GM18519 (cell line): Measurements from ENCODE around the gene S100Z.
"Not testable (repeated sequence)": the region's sequence is repeated elsewhere in the genome, so short reads cannot be mapped to it uniquely, and the experiment has no call there.

Experiments used
- ATAC-seq: cut with Tn5 transposase; IDR thresholded peaks from one replicate; pipeline ENCODE4 v1.9.1; 2021; ENCODE audit warnings: mild to moderate bottlenecking, moderate library complexity; ENCODE audit not compliant: unreplicated experiment, low FRiP score

Gene S100Z

GRCh38 chr5:76867827-76868693 lies 18.2 kb downstream of the S100Z start:
- ATAC-seq: no peak

- ATAC-seq: no peak
These were observed 20.2 kb downstream of the S100Z start for GRCh38 chr5:76870046-76870445.

- no peak for ATAC-seq
These were observed 24.3 kb downstream of the S100Z start for GRCh38 chr5:76874088-76874581.

GRCh38 chr5:76888733-76889300 lies 39.0 kb downstream of the S100Z start:
- ATAC-seq: no peak

- no peak for ATAC-seq
These were observed 43.5 kb downstream of the S100Z start for GRCh38 chr5:76893294-76893693.

- no peak for ATAC-seq
These were observed 46.4 kb downstream of the S100Z start for GRCh38 chr5:76896196-76896595.

- ATAC-seq: no peak
These were observed 51.7 kb downstream of the S100Z start for GRCh38 chr5:76901522-76901921.

DNA sequence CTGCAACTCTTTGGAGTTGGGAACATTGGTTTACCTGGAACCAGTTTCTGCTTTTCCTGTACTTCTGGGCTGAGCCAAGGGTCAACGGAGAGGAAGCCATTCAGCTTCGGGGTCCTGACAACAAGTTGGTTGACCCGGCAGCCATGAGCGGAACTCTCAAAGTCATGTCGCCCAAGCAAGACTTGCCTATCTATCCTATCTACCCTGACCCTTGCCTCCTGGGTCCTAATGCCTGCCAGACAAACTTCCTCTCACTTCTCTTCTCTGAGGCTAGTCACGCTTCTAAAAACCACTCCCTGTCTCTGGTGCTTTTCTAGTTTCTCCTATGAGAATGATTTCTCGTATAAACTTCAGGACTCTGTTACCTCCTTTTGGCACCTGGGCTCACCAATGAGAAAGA lies 58.4 kb downstream of the S100Z start:
- no peak for ATAC-seq

GRCh38 chr5:76910344-76910933 lies 60.6 kb downstream of the S100Z start:
- not testable (repeated sequence) for ATAC-seq

DNA sequence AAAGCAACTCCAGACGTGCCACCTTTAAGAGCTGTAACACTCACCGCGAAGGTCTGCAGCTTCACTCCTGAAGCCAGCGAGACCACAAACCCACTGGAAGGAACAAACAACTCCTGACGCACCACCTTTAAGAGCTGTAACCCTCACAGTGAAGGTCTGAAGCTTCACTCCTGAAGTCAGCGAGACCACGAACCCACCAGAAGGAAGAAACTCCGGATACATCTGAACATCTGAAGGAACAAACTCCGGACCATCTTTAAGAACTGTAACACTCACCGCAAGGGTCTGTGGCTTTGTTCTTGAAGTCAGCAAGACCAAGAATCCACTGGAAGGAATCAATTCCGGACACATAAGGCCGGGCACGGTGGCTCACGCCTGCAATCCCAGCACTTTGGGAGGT lies 64.9 kb downstream of the S100Z start:
- ATAC-seq: not testable (repeated sequence)

- no peak for ATAC-seq
These were observed 68.7 kb downstream of the S100Z start for GRCh38 chr5:76918539-76918938.

DNA sequence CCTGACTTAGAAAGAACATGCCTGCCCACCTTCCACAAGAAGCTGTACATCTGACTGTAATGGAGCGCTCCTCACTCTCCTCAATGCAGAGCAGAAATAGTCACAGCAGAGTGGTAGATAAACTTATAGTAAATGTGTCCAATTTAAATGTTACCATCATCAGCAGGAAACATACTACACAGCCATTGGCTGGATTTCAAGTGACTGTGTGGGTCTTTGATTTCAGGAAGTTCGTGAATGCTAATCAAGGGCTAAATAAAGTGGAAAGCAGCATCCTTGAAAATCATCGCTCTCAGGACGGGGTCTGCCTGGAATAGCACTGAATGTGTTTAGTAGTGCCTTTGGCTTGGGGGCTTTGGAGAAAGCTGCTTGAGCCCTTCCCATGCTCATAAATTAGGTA lies 70.7 kb downstream of the S100Z start:
- ATAC-seq: no peak

- ATAC-seq: no peak
These were observed 76.7 kb downstream of the S100Z start for GRCh38 chr5:76926329-76927105.

DNA sequence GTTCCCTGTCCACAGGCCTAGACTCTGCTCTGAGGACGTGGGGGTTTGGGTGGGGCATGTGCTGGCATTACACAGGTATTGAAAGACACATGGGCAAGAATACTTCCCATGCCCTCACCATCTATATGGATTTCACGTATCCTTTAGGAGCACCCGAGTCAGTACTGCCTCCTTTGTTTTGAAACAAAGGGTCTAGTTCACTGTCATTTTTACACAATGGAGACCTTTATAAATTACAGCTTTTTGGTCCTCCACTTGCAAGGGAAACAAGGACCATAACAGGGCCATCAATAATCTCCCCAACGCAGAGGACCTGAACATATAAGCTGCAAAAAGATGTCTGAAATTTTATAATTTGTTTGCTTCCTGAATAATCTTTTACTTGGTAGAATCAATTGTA lies 78.1 kb downstream of the S100Z start:
- ATAC-seq: no peak

DNA sequence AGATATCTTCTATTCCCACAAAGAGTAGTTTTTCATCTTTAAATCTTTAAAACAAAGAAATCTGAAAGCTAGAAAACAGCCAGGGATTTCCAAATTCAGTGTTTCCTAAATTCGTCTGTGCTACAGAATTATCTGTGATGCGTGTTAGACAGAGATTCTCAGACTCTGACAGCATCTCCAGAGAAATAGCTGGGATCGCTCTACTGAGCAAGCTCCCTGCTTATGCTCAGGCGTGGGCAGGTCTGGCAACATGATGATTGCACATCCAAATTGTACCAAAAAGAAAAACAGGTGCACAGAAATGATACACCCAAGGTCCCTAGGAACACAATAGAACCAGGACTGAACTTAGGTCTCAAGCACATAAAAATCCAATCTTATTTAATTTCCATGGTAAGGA lies 80.3 kb downstream of the S100Z start:
- ATAC-seq: no peak

DNA sequence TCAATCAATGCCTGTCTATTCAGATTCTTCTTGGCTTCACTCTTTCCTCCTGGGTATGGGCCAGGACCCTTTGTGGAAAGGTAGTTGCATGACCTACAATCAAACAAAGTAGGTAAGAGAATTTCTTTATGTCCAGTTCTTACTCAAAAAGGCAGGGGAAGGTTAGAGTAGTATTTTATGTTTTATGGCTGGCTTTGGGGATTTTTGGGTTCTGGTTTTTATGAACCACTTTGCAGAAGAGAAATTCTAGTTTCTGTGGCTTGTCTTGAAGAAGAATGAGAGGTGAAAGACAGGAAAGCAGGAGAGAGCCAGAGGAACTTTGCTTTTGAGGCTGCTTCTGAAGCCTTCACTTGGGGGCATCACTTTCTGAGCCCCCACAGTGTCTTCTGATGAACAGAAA lies 88.4 kb downstream of the S100Z start:
- ATAC-seq: no peak

- ATAC-seq: no peak
These were observed 91.2 kb downstream of the S100Z start for GRCh38 chr5:76941000-76941399.

- no peak for ATAC-seq
These were observed 91.6 kb downstream of the S100Z start for GRCh38 chr5:76941442-76941841.

DNA sequence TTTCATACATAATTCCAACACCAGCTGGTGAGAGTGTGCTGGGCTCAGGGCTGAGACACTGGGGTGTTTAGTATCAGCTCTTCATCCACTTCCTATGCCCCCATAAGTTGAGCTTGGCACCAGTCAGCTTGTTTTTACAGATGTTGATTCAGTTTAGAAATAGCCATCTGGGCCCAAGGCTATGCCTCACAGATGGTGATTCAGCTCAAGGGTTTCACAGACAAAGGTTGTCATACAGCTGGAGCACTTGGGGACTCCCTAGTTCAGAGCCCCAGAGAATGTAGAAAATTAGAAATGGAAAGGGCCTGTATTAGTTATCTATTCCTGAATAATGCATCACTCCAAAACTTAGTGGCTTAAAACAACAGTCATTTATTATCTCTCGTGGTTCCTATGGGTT lies 92.8 kb downstream of the S100Z start:
- ATAC-seq: no peak

- ATAC-seq: no peak
These were observed 93.2 kb downstream of the S100Z start for GRCh38 chr5:76943006-76943405.

DNA sequence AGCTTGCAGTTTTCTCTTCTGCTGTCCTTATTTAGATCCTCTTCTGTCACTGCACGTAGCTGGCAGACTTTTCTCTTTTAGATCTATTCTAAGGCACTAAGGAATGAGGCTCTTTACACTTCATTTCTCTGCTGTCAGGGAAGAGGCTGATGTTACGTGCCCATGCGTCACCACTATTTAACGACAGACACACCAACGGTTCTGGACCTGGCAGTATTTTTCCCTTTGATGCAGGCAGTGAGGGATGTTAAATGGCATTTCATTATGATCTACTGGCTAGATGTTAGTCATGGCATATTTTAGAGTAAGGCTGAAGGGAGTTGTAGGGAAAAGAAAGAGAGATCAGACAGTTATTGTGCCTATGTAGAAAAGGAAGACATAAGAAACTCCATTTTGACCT lies 94.8 kb downstream of the S100Z start:
- no peak for ATAC-seq
